HG02610 (cell line): ENCODE results near the gene MED27.

Experiments
- ATAC-seq: cut with Tn5 transposase; IDR thresholded peaks from one replicate; pipeline ENCODE4 v1.9.1; 2021; ENCODE audit warnings: mild to moderate bottlenecking, moderate library complexity; ENCODE audit not compliant: unreplicated experiment

MED27 gene

GRCh38 chr9:131817073-131817472 is 262.6 kb downstream of the MED27 start:
- ATAC-seq = no peak

- ATAC-seq = no peak
Measured at GRCh38 chr9:131815970-131816873, 263.4 kb downstream of the MED27 start.

- no peak for ATAC-seq
Measured at GRCh38 chr9:131814707-131815106, 265.0 kb downstream of the MED27 start.

GRCh38 chr9:131813116-131813515 is 266.6 kb downstream of the MED27 start:
- no peak for ATAC-seq

GRCh38 chr9:131812116-131812790 is 267.4 kb downstream of the MED27 start:
- no peak for ATAC-seq

GRCh38 chr9:131811405-131811804 is 268.3 kb downstream of the MED27 start:
- no peak for ATAC-seq

- no peak for ATAC-seq
Measured at GRCh38 chr9:131810351-131811170, 269.1 kb downstream of the MED27 start.
